OCI-LY3 (cell line): Measurements from ENCODE around the gene AP3S2.

ENCODE experiments used
- H2AFZ ChIP-seq: fragments of 200-600, 300-600 bp; shearing (Covaris generic); 2 replicates; pipeline ENCODE4 v1.6.0; 2014; ENCODE audit warnings: antibody characterized with exemption, low read depth, low read length
- H3K27ac ChIP-seq: fragments of 200-600, 300-600 bp; sonication (generic); 2 replicates; pipeline ENCODE4 v1.5.1; 2014; ENCODE audit warnings: mild to moderate bottlenecking, low read length, moderate library complexity, mixed read lengths
- H3K27me3 ChIP-seq: fragments of 200-600, 300-600 bp; sonication (generic); 2 replicates; pipeline ENCODE4 v1.6.1; 2014; ENCODE audit warnings: low read depth, low read length, mixed read lengths
- H3K36me3 ChIP-seq: fragments of 200-600, 300-600 bp; sonication (generic); replicated peaks from 2 replicates; pipeline ENCODE3; 2014; ENCODE audit warnings: low read depth, low read length, mixed read lengths
- H3K4me1 ChIP-seq: fragments of 300-600, 200-600 bp; sonication (generic); 2 replicates; pipeline ENCODE4 v1.6.1; 2014; ENCODE audit warnings: low read length, mixed read lengths
- H3K4me2 ChIP-seq: fragments of 200-600, 300-600 bp; sonication (generic); 2 replicates; pipeline ENCODE4 v1.6.1; 2014; ENCODE audit warnings: low read length, mixed read lengths
- H3K4me3 ChIP-seq: fragments of 300-600, 200-600 bp; sonication (generic); 2 replicates; pipeline ENCODE4 v1.5.1; 2014; ENCODE audit warnings: antibody characterized with exemption, mild to moderate bottlenecking, low read length, moderate library complexity
- H3K79me2 ChIP-seq: fragments of 300-600, 200-600 bp; shearing (Covaris generic); 2 replicates; pipeline ENCODE4 v1.6.1; 2014; ENCODE audit warnings: mild to moderate bottlenecking, low read length, mixed read lengths
- H3K9ac ChIP-seq: fragments of 300-600, 200-600 bp; shearing (Covaris generic); 2 replicates; pipeline ENCODE4 v1.6.0; 2014; ENCODE audit warnings: mild to moderate bottlenecking, low read length, moderate library complexity
- H3K9me3 ChIP-seq: fragments of 200-600, 300-600 bp; shearing (Covaris generic); 2 replicates; pipeline ENCODE4 v1.6.1; 2014; ENCODE audit warnings: low read length, mixed read lengths; ENCODE audit not compliant: insufficient read depth
- H4K20me1 ChIP-seq: fragments of 200-600, 300-600 bp; sonication (generic); 2 replicates; pipeline ENCODE4 v1.6.1; 2016; ENCODE audit warnings: low read length, mixed read lengths; ENCODE audit not compliant: insufficient read depth
- EZH2phosphoT487 ChIP-seq: fragments of 200-600 bp; shearing (Covaris generic); IDR thresholded peaks from 2 replicates; pipeline ENCODE4 v1.6.1; 2018; ENCODE audit warnings: antibody characterized with exemption, mixed run types, low read depth
- TF ChIP-seq, protein P1 (sequence below): fragments of 200-600, 300-600 bp; sonication (generic); IDR thresholded peaks from 2 replicates; pipeline ENCODE4 v1.5.1; 2014; ENCODE audit warnings: antibody characterized with exemption, low read length, low read depth

AP3S2 gene

DNA sequence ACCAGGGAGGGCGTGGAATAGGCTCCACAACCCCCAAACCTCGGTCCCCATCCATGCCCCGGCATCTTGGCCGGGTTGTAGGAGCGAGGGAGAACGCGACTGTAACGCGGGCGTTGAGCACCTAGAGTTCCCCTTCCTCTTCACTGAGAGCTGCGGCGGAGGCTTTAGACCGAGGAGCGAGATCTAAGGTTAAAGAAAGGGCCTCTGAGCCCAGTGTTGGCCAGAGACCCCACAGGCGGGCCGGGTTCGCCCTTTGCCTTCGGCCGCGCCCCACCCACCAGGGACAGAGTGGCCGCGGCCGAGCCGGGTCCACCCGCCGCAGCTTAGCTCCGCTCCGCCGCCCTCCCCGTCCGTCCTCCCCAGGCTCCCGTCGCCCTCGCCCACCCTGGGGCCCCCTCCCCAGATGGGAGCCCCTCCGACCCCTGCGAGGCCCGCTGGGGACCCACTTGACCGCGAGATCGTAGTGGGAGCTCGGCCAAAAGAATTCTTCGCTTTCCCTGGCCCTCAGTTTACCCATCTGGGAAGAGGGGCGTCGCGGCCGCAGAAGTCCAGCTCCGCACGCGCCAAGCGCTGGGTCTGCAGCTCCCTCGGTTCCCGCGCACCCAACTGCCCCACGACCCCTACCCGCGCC lies 79.6 kb downstream of the AP3S2 start:
- Histone ChIP-seq H3K4me3 (no peak overlapping the region), H2AFZ (no peak overlapping the region), H3K27ac (no peak overlapping the region), H3K4me1 (no peaks in the 10 kb centered on the region), H3K36me3 (no peaks in the 10 kb centered on the region), H3K9ac (no peak overlapping the region), H3K9me3 (peaks cover 10% of the 10 kb centered on the region; the same call in 1 of the 2 replicates), H4K20me1 (no peaks in the 10 kb centered on the region), H3K4me2 (no peak overlapping the region), H3K27me3 (no peaks in the 10 kb centered on the region), H3K79me2 (no peaks in the 10 kb centered on the region)
- TF ChIP-seq EZH2phosphoT487, result no peak
- TF ChIP-seq, protein P1, sequence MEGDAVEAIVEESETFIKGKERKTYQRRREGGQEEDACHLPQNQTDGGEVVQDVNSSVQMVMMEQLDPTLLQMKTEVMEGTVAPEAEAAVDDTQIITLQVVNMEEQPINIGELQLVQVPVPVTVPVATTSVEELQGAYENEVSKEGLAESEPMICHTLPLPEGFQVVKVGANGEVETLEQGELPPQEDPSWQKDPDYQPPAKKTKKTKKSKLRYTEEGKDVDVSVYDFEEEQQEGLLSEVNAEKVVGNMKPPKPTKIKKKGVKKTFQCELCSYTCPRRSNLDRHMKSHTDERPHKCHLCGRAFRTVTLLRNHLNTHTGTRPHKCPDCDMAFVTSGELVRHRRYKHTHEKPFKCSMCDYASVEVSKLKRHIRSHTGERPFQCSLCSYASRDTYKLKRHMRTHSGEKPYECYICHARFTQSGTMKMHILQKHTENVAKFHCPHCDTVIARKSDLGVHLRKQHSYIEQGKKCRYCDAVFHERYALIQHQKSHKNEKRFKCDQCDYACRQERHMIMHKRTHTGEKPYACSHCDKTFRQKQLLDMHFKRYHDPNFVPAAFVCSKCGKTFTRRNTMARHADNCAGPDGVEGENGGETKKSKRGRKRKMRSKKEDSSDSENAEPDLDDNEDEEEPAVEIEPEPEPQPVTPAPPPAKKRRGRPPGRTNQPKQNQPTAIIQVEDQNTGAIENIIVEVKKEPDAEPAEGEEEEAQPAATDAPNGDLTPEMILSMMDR, result no peak

DNA sequence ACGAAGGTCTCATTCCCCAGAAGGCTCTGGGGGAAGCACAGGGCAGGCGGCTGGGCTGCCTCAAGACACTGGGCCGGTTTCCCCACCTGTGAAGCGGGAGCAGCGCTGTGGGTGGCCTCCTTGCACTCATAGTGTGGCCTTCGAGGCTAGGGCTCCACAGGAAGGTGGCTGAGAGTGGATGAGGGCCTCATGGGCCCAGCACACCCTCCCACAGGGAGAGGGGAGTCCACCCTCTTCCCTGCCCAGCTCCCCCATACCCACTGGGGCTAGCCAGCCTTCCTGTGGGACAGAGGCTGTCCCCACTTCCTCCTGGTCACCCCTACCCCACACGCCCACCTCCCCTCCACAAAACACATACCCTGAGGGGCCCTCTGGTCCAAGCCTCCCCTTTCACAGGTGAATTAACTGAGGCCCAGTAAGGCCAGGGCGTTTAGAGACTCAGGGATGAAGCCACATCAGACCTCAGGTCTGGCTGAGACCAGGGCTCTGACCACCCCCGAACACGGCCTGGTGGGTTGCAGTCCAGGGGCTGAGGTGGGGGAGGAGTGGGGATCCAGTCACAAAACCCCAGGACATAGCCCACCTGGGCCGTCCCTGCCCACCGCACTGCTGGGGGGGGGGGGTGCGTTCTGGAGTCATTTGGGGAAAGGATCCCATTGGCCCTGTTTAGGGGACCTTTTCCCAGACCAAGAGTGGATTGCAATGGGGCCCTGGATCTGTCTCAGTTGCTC lies 80.2 kb downstream of the AP3S2 start:
- Histone ChIP-seq H4K20me1 (no peaks in the 10 kb centered on the region), H3K36me3 (no peaks in the 10 kb centered on the region), H3K4me1 (no peaks in the 10 kb centered on the region), H3K79me2 (no peaks in the 10 kb centered on the region), H3K27me3 (no peaks in the 10 kb centered on the region), H3K27ac (no peak overlapping the region), H3K4me3 (no peak overlapping the region), H3K4me2 (no peak overlapping the region), H2AFZ (no peak overlapping the region), H3K9me3 (peaks cover 10% of the 10 kb centered on the region; the same call in 1 of the 2 replicates), H3K9ac (no peak overlapping the region)
- no peak for TF ChIP-seq EZH2phosphoT487
- TF ChIP-seq, protein P1, result no peak

DNA sequence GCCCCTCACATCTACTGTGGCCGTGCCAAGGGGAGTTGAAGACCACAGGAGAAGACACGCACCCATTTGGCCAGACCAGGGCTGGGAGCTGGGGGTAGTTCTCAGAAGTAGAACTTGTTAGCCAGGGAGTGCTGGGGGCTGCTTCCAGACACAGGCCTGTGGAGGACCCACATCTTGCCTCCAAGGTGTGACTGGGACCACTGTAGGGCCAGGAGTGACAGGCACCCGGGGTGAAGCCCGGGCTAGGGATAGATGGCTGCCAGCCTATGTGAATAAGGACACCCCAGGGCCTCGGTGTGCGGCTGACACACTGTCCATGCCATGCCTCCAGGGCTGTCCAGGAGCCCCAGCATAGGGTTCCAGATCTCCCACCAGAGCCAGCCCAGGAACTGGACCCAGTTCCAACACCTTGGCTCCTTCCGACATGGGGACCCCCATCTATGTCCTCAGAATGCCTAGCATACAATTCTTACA lies 80.9 kb downstream of the AP3S2 start:
- H3K79me2 ChIP-seq, result no peaks in the 10 kb centered on the region
- no peak overlapping the region for H3K27ac ChIP-seq
- no peak overlapping the region for H3K4me2 ChIP-seq
- no peaks in the 10 kb centered on the region for H4K20me1 ChIP-seq
- H3K9me3 ChIP-seq, result peaks cover 10% of the 10 kb centered on the region; the same call in 1 of the 2 replicates
- H3K36me3 ChIP-seq, result no peaks in the 10 kb centered on the region
- no peak overlapping the region for H3K4me3 ChIP-seq
- no peaks in the 10 kb centered on the region for H3K4me1 ChIP-seq
- H3K9ac ChIP-seq, result no peak overlapping the region
- no peaks in the 10 kb centered on the region for H3K27me3 ChIP-seq
- TF ChIP-seq, protein P1, result no peak
- TF ChIP-seq EZH2phosphoT487, result no peak
- H2AFZ ChIP-seq, result no peak overlapping the region

DNA sequence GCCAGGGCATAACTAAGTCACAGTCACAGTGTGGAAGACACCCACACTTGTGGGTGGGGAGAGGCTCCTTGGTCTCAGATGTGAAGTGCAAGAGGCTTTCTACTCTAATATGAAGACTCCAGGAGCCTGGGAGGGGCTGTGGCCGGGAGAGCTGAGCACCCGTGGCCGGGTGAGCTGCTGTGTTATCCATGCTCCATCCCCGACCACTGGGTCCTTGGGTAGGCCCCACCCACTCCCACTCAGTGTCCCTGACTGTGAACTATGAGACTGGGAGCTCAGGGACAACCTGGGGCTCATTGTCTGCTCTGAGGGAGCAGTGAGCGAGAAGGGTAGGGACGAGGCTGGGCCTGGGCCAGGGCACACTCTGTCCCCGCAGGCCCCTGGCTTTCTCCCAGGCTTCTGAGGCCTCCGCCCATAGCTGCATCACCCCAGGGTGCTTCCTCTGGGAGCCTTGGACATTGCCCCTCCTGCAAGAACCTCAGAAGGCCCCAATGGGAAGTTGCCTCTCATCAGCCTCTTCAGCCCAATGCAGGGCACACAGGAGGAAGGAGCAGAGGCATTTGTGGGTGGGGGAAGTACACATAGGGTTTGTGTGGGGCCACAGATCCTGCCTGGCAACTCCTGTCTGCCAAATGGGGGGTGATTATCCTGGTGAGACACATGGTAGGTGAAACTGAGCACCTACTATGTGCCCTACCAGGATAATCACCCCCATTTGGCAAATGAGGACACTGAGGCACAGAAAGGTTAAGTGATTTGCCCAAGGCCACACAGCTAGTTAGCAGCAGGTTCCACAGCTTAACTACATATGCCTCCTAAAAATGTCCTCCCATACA lies 81.6 kb downstream of the AP3S2 start:
- no peak overlapping the region for H3K27ac ChIP-seq
- H3K9ac ChIP-seq, result no peak overlapping the region
- no peak overlapping the region for H3K4me3 ChIP-seq
- H2AFZ ChIP-seq, result no peak overlapping the region
- no peaks in the 10 kb centered on the region for H3K4me1 ChIP-seq
- H3K79me2 ChIP-seq, result no peaks in the 10 kb centered on the region
- H3K9me3 ChIP-seq, result peaks cover 10% of the 10 kb centered on the region; the same call in 1 of the 2 replicates
- no peaks in the 10 kb centered on the region for H3K36me3 ChIP-seq
- H4K20me1 ChIP-seq, result no peaks in the 10 kb centered on the region
- H3K4me2 ChIP-seq, result no peak overlapping the region
- TF ChIP-seq, protein P1, result no peak
- TF ChIP-seq EZH2phosphoT487, result no peak
- H3K27me3 ChIP-seq, result no peaks in the 10 kb centered on the region
